ENCODE results near the gene PHF5A.

The PHF5A gene

DNA sequence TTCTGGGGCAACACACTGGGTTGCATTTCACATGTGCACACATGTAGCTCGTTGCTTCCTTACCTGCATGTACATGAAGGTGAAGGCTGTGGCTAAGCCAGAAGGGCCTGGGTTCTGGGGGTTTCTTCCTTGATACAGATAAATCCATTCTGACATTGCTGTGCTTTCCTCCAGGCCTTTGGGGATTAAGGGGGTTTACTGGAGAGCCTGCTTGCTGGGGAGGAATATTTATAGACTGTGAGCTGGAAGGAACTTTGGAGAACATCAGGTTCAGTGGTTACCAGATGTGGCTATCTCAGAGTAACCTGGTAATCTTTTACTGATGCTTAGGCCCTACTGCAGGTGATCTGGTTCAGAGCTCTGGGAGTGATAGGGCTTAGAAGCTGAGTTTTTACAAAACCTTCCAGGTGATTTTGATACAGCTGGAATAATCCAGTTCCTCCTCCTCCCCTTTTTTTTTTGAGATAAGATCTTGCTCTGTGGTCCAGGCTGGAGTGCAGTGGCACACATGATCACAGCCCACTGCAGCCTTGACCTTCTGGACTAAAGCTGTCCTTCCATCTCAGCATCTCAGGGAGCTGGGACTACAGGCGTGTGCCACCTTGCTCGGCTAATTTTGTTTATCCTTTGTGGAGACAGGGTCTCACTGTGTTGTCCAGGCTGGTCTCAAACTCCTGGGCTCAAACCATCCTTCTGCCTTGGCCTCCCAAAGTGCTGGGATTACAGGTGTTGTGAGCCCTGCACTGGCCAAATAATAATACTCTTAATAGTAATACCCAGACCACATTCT lies 20.3 kb upstream of the PHF5A start:
- in situ Hi-C loops (cut with MboI; ENCODE audit: low pct_unique_long_range_greater_than_20kb, low sequenced_read_pairs, unreplicated experiment), result no loop called here

GRCh38 chr22:41488076-41488475 lies 19.6 kb upstream of the PHF5A start:
- no peak for DNase-seq (ENCODE audit: low spot score)
- in situ Hi-C loops (cut with MboI; ENCODE audit: low pct_unique_long_range_greater_than_20kb, low sequenced_read_pairs, unreplicated experiment), result no loop called here

More for the DNA sequence above, 20.3 kb upstream of the PHF5A start:
- DNase-seq (ENCODE audit: low spot score), result no peak
- TF ChIP-seq CTCF (IDR thresholded peaks at IDR 0.05; ENCODE audit: extremely low read depth, insufficient read depth, missing control alignments), result no peak

GRCh38 chr22:41487037-41487935 lies 18.8 kb upstream of the PHF5A start:
- in situ Hi-C loops (cut with MboI; ENCODE audit: low pct_unique_long_range_greater_than_20kb, low sequenced_read_pairs, unreplicated experiment), result no loop called here
- DNase-seq (ENCODE audit: low spot score), result no peak
- TF ChIP-seq CTCF (IDR thresholded peaks at IDR 0.05; ENCODE audit: extremely low read depth, insufficient read depth, missing control alignments), result no peak

More at GRCh38 chr22:41488076-41488475, 19.6 kb upstream of the PHF5A start:
- TF ChIP-seq CTCF (IDR thresholded peaks at IDR 0.05; ENCODE audit: extremely low read depth, insufficient read depth, missing control alignments), result no peak

DNA sequence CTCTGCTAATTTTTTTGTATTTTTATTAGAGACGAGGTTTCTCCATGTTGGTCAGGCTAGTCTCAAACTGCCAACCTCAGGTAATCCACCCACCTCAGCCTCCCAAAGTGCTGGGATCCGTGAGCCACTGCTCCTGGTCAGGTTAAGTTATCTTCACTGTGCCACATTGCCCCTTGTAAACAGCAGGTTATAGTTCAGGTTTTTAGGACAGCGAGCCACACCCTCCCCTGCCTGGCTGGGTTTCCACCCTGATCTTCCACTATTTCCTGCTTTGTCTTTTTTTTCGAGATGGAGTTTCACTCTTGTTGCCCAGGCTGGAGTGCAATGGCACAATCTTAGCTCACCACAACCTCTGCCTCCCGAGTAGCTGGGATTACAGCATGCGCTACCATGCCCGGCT lies 16.5 kb upstream of the PHF5A start:
- TF ChIP-seq CTCF (IDR thresholded peaks at IDR 0.05; ENCODE audit: extremely low read depth, insufficient read depth, missing control alignments), result no peak
- no peak for DNase-seq (ENCODE audit: low spot score)
- in situ Hi-C loops (cut with MboI; ENCODE audit: low pct_unique_long_range_greater_than_20kb, low sequenced_read_pairs, unreplicated experiment), result no loop called here

GRCh38 chr22:41482319-41482935 lies 13.9 kb upstream of the PHF5A start:
- in situ Hi-C loops (cut with MboI; ENCODE audit: low pct_unique_long_range_greater_than_20kb, low sequenced_read_pairs, unreplicated experiment), result no loop called here
- TF ChIP-seq CTCF (IDR thresholded peaks at IDR 0.05; ENCODE audit: extremely low read depth, insufficient read depth, missing control alignments), result no peak
- DNase-seq (ENCODE audit: low spot score), result no peak

GRCh38 chr22:41481925-41482318 lies 13.4 kb upstream of the PHF5A start:
- in situ Hi-C loops (cut with MboI; ENCODE audit: low pct_unique_long_range_greater_than_20kb, low sequenced_read_pairs, unreplicated experiment), result no loop called here

More at GRCh38 chr22:41481925-41482318, 13.4 kb upstream of the PHF5A start:
- DNase-seq (ENCODE audit: low spot score), result no peak
- TF ChIP-seq CTCF (IDR thresholded peaks at IDR 0.05; ENCODE audit: extremely low read depth, insufficient read depth, missing control alignments), result no peak
